ENCODE data around the gene ZMAT3.
"Not testable (repeated sequence)": the region's sequence is repeated elsewhere in the genome, so short reads cannot be mapped to it uniquely, and the experiment has no call there.

Gene ZMAT3, protein sequence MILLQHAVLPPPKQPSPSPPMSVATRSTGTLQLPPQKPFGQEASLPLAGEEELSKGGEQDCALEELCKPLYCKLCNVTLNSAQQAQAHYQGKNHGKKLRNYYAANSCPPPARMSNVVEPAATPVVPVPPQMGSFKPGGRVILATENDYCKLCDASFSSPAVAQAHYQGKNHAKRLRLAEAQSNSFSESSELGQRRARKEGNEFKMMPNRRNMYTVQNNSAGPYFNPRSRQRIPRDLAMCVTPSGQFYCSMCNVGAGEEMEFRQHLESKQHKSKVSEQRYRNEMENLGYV

GRCh38 chr3:179071323-179072099 lies at the start of gene ZMAT3:
TSS of gene ZMAT3 (minus strand) at chr3:179071809. CDS start at chr3:179067752, 4,057 bp downstream.
- DNase-seq (ENCODE audit: low read depth in 2 of 2) = peak; percentile 61 to 66

DNA sequence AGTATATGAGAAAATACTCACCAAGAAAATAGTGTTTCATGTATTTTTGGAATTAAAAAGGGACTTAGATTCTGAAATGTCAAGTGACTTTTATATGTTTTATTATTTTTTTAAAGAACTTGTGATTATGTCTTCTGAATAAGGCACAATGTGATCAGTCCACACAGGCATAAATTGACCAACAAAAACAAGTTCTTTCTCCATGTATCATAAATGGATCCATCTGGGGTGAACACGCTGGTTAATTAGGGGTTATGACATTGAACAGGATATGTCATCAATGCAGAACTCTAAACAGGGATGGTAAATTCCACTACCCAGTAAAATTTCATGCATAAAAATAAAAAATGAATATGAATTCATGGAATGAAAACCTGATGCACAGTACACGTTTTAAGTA lies 45.2 kb upstream of the ZMAT3 start:
- no peak for DNase-seq (ENCODE audit: low read depth in 2 of 2)

GRCh38 chr3:179115444-179115843 lies 43.8 kb upstream of the ZMAT3 start:
- not testable (repeated sequence) for DNase-seq (ENCODE audit: low read depth in 2 of 2)

DNA sequence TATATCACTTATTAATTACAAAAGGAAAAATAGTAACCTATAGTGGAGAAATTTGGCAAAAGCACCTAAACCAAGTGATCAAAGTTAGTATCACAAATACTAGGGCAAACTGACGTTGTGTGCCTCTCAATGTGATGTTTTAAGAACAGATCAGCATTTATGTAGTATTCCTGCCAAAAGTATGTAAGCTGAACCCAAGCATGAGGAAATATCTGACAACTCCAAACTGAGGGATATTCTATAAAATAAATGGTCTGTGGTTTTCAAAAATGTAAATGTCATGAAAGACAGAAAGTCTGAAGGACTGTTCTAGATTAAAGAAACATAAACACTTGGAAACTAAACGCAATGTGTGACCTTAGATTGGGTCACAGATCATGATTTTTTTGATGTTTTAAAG lies 42.3 kb upstream of the ZMAT3 start:
- DNase-seq (ENCODE audit: low read depth in 2 of 2) = no peak

GRCh38 chr3:179108086-179108485 lies 36.5 kb upstream of the ZMAT3 start:
- DNase-seq (ENCODE audit: low read depth in 2 of 2) = no peak

GRCh38 chr3:179107617-179108016 lies 36.0 kb upstream of the ZMAT3 start:
- no peak for DNase-seq (ENCODE audit: low read depth in 2 of 2)

GRCh38 chr3:179105881-179106280 lies 34.3 kb upstream of the ZMAT3 start:
- no peak for DNase-seq (ENCODE audit: low read depth in 2 of 2)

DNA sequence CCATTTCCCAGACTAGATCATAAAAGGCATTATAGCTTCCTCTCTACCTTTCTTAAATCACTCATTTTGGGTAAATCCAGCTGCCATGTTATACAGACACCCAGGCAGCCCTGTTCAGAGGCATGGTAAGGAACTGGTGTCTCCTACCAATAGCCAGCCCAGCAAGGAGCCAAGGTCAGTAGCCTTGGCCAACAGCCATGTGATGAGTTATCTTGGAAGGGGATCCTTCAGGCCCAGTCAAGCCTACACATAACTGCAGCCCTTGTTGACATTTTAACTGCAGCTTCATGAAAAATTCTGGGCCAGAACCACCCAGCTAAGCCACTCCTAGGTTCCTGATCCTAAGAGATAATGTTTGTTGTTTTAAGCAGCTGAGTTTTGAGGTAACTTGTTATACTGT lies 29.0 kb upstream of the ZMAT3 start:
- no peak for DNase-seq (ENCODE audit: low read depth in 2 of 2)

GRCh38 chr3:179098388-179099077 lies 26.9 kb upstream of the ZMAT3 start:
- no peak for DNase-seq (ENCODE audit: low read depth in 2 of 2)

GRCh38 chr3:179093807-179094206 lies 22.2 kb upstream of the ZMAT3 start:
- no peak for DNase-seq (ENCODE audit: low read depth in 2 of 2)

- DNase-seq (ENCODE audit: low read depth in 2 of 2) = no peak
These were observed 19.5 kb upstream of the ZMAT3 start for GRCh38 chr3:179091113-179091512.

- DNase-seq (ENCODE audit: low read depth in 2 of 2) = no peak
These were observed 16.7 kb upstream of the ZMAT3 start for GRCh38 chr3:179088306-179088705.

GRCh38 chr3:179083977-179084376 lies 12.4 kb upstream of the ZMAT3 start:
- no peak for DNase-seq (ENCODE audit: low read depth in 2 of 2)

DNA sequence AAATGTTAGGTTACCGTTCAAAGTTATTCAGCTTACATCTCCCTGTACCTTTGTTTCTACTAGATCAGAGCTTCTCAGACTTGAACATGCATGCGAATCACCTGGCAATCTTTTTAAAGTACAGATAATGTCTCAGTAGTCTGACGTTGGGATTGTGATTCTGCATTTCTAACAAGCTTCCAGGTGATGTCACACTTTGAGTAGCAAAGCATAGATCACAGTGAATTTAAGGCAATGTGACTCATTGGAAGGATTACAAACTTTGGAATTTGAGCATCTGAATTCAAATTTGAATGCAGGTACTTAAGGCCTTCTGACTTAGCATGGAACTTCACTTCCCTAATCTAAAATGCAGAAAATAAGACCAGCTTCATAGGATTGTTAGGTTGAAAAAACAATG lies 10.8 kb upstream of the ZMAT3 start:
- no peak for DNase-seq (ENCODE audit: low read depth in 2 of 2)

- DNase-seq (ENCODE audit: low read depth in 2 of 2) = no peak
These were observed 10.3 kb upstream of the ZMAT3 start for GRCh38 chr3:179081885-179082284.

GRCh38 chr3:179079537-179079936 lies 7.9 kb upstream of the ZMAT3 start:
- DNase-seq (ENCODE audit: low read depth in 2 of 2) = no peak

GRCh38 chr3:179076243-179077027 lies 4.8 kb upstream of the ZMAT3 start:
- no peak for DNase-seq (ENCODE audit: low read depth in 2 of 2)

GRCh38 chr3:179074656-179075055 lies 3.0 kb upstream of the ZMAT3 start:
- no peak for DNase-seq (ENCODE audit: low read depth in 2 of 2)

- DNase-seq (ENCODE audit: low read depth in 2 of 2) = no peak
These were observed 2.2 kb upstream of the ZMAT3 start for GRCh38 chr3:179073816-179074215.

- DNase-seq (ENCODE audit: low read depth in 2 of 2) = peak in 1 of 2 donors; percentile 6
These were observed 460 bp upstream of the ZMAT3 start for GRCh38 chr3:179072100-179072438.

DNA sequence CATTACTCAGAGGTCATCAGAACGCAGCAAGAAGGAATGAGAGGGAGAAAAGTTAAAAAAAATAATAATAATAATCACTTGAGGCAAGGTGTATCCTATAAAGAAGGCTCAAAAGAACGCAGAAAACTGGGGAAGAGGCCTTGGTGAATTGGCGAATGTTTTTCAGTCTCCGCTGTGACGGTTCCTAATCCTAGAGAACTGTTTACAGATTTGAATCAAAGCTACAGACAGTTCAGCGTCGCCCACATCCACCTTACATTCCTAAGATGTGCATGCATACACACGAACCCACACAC lies 634 bp downstream of the ZMAT3 start:
- no peak for DNase-seq (ENCODE audit: low read depth in 2 of 2)

GRCh38 chr3:179069762-179070390 lies 1.7 kb downstream of the ZMAT3 start:
- DNase-seq (ENCODE audit: low read depth in 2 of 2) = no peak
